Measurements from ENCODE around the gene RXRA. TPM values are rescaled to one million over a fixed set of nuclear protein-coding genes. Genes with fewer than 3 reads are reported as not detected.
A peak's percentile ranks its signal among the peaks of the same experiment; 100 is the strongest.

Gene RXRA
- total RNA-seq = 10 to 100 TPM; 45.4 to 58.1 TPM

- Histone ChIP-seq H3K9me3 (no peaks in the 10 kb centered on the region), H3K27me3 (replicated peaks; ENCODE audit: insufficient read depth) (no peaks in the 10 kb centered on the region), H3K4me1 (ENCODE audit: control insufficient read depth in 1 of 2, low read depth in 2 of 2) (peaks cover 43 to 64% of the 10 kb centered on the region in 2 donors), H3K4me3 (peak within 1 kb of the TSS; percentile 91), H3K36me3 (no peaks in the 10 kb centered on the region), H3K27ac (peak within 1 kb of the TSS; percentile 93 to 96)
- peak; percentile 42 for ATAC-seq (ENCODE audit: insufficient number of reproducible peaks, low FRiP score, low read depth)
- peak; percentile 7 for TF ChIP-seq CTCF (IDR thresholded peaks at IDR 0.05)
- DNase-seq (ENCODE audit: low spot score) = no peak
These were observed at the start of gene RXRA for GRCh38 chr9:134325813-134326723. Gene RXRA (plus strand): TSS chr9:134326455. CDS start chr9:134326632, 177 bp downstream.

GRCh38 chr9:134278286-134278685 is 48.0 kb upstream of the RXRA start:
- Histone ChIP-seq H3K27me3 (replicated peaks; ENCODE audit: insufficient read depth) (no peaks in the 10 kb centered on the region), H3K27ac (no peak overlapping the region), H3K9me3 (no peaks in the 10 kb centered on the region), H3K4me3 (no peak overlapping the region), H3K36me3 (no peaks in the 10 kb centered on the region), H3K4me1 (ENCODE audit: control insufficient read depth in 1 of 2, low read depth in 2 of 2) (peaks cover 0 to 8% of the 10 kb centered on the region in 2 donors)
- no peak for TF ChIP-seq CTCF (IDR thresholded peaks at IDR 0.05)
- ATAC-seq (ENCODE audit: insufficient number of reproducible peaks, low FRiP score, low read depth) = no peak
- DNase-seq (ENCODE audit: low spot score) = no peak

GRCh38 chr9:134278974-134279640 is 47.1 kb upstream of the RXRA start:
- Histone ChIP-seq H3K4me1 (ENCODE audit: control insufficient read depth in 1 of 2, low read depth in 2 of 2) (peaks cover 7 to 17% of the 10 kb centered on the region in 2 donors), H3K9me3 (no peaks in the 10 kb centered on the region), H3K4me3 (no peak overlapping the region), H3K27me3 (replicated peaks; ENCODE audit: insufficient read depth) (no peaks in the 10 kb centered on the region), H3K36me3 (no peaks in the 10 kb centered on the region), H3K27ac (no peak overlapping the region)
- ATAC-seq (ENCODE audit: insufficient number of reproducible peaks, low FRiP score, low read depth) (no peak), DNase-seq (ENCODE audit: low spot score) (no peak)
- TF ChIP-seq CTCF (IDR thresholded peaks at IDR 0.05) = no peak

- no peak overlapping the region for H3K4me3 ChIP-seq
- H3K4me1 ChIP-seq (ENCODE audit: control insufficient read depth in 1 of 2, low read depth in 2 of 2) = peaks cover 7 to 29% of the 10 kb centered on the region in 2 donors
- H3K9me3 ChIP-seq = no peaks in the 10 kb centered on the region
- no peaks in the 10 kb centered on the region for H3K36me3 ChIP-seq
- H3K27me3 ChIP-seq (replicated peaks; ENCODE audit: insufficient read depth) = no peaks in the 10 kb centered on the region
- ATAC-seq (ENCODE audit: insufficient number of reproducible peaks, low FRiP score, low read depth) = no peak
- no peak for DNase-seq (ENCODE audit: low spot score)
- TF ChIP-seq CTCF (IDR thresholded peaks at IDR 0.05) = no peak
- no peak overlapping the region for H3K27ac ChIP-seq
These were observed 44.1 kb upstream of the RXRA start for GRCh38 chr9:134282138-134282650.

- H3K27me3 ChIP-seq (replicated peaks; ENCODE audit: insufficient read depth) = no peaks in the 10 kb centered on the region
- no peaks in the 10 kb centered on the region for H3K36me3 ChIP-seq
- peak overlapping the region; percentile 21 for H3K4me3 ChIP-seq
- ATAC-seq (ENCODE audit: insufficient number of reproducible peaks, low FRiP score, low read depth) = peak; percentile 45
- H3K27ac ChIP-seq = no peak overlapping the region
- H3K9me3 ChIP-seq = no peaks in the 10 kb centered on the region
- peak; percentile 52 for DNase-seq (ENCODE audit: low spot score)
- peaks cover 7 to 29% of the 10 kb centered on the region in 2 donors for H3K4me1 ChIP-seq (ENCODE audit: control insufficient read depth in 1 of 2, low read depth in 2 of 2)
- TF ChIP-seq CTCF (IDR thresholded peaks at IDR 0.05) = no peak
These were observed 43.1 kb upstream of the RXRA start for GRCh38 chr9:134283111-134283515.

All from thoracic aorta (tissue), 2 donors.